ENCODE data around the gene KLHL17. TPM values are rescaled to one million over a fixed set of nuclear protein-coding genes. Genes with fewer than 3 reads are reported as not detected.

The KLHL17 gene
- total RNA-seq, 1 experiment from 2014 or later, result 41.4 TPM

- no peak overlapping the region for H3K14ac ChIP-seq (ENCODE audit: insufficient read depth, low read length)
- H3K27ac ChIP-seq (ENCODE audit: insufficient read length, low read depth, low read length), result no peak overlapping the region
- H3K27me3 ChIP-seq (ENCODE audit: insufficient read depth, low read length), result peaks cover 4% of the 10 kb centered on the region; the same call in 1 of the 2 replicates
- no peak overlapping the region for H3K18ac ChIP-seq (ENCODE audit: insufficient read length, low read depth, low read length)
- H2BK15ac ChIP-seq (ENCODE audit: low read depth, low read length), result no peak overlapping the region
- H2BK120ac ChIP-seq (ENCODE audit: low read depth, low read length, poor library complexity, severe bottlenecking), result no peak overlapping the region
- H3K23ac ChIP-seq (ENCODE audit: insufficient read length, low read depth, low read length), result no peak overlapping the region
- H4K8ac ChIP-seq (replicated peaks; ENCODE audit: insufficient read length, low read depth, low read length), result no peak overlapping the region
- Mint-ChIP-seq H3K4me1 (peaks cover 7 to 12% of the 10 kb centered on the region in 2 experiments), H3K9me3 (no peaks in the 10 kb centered on the region; a peak in 2 of 5 replicates), H3K36me3 (ENCODE audit: insufficient read depth in 1 of 3, low read depth in 3 of 3) (peaks cover 18 to 57% (median 42%) of the 10 kb centered on the region in 3 experiments; a peak in 6 of 7 replicates), H3K4me3 (no peak overlapping the region), H3K27me3 (ENCODE audit: low read depth) (peaks cover 15% of the 10 kb centered on the region), H3K27ac (no peak overlapping the region)
- no peaks in the 10 kb centered on the region for H4K20me1 ChIP-seq (ENCODE audit: control insufficient read depth, insufficient read depth, insufficient read length)
- H4K5ac ChIP-seq (ENCODE audit: insufficient read length, low read depth, low read length), result no peak overlapping the region
- H3K79me2 ChIP-seq (ENCODE audit: insufficient read depth, low read length), result peaks cover 5% of the 10 kb centered on the region; the same call in 1 of the 2 replicates
- H3K4ac ChIP-seq (ENCODE audit: low read depth, low read length), result no peak overlapping the region
- peaks cover 4% of the 10 kb centered on the region for H3K79me1 ChIP-seq (ENCODE audit: insufficient read depth, low read depth, low read length, poor library complexity, severe bottlenecking)
- H2BK12ac ChIP-seq (ENCODE audit: insufficient read length, low read depth, low read length), result no peak overlapping the region
- no peak overlapping the region for H3K56ac ChIP-seq (ENCODE audit: insufficient read length, low read depth, low read length)
- TF ChIP-seq CTCF (conservative IDR thresholded peaks at IDR 0.05), result no peak
- no peak overlapping the region for H3T11ph ChIP-seq (ENCODE audit: low read length)
- H2AFZ ChIP-seq (ENCODE audit: low read length), result no peak overlapping the region
- no peaks in the 10 kb centered on the region for H3K9me3 ChIP-seq (ENCODE audit: control insufficient read depth, low read depth, low read length)
- no peak overlapping the region for H3K4me2 ChIP-seq (ENCODE audit: insufficient read depth, insufficient read length, low read length)
- H2BK20ac ChIP-seq (ENCODE audit: low read depth, low read length, poor library complexity, severe bottlenecking), result no peak overlapping the region
- peaks cover 3% of the 10 kb centered on the region for H3K23me2 ChIP-seq (ENCODE audit: insufficient read length, low read depth, low read length, poor library complexity, severe bottlenecking)
- no peak overlapping the region for H2AK5ac ChIP-seq (ENCODE audit: insufficient read length, low read length)
- DNase-seq, result no peak
- H4K91ac ChIP-seq (ENCODE audit: insufficient read length, low read depth, low read length), result no peak overlapping the region
- WGBS (ENCODE audit: extremely low coverage, insufficient read length, low lambda C conversion rate), result no CpG with 5 or more reads among the region's 11 CpGs
- no peak overlapping the region for H2BK5ac ChIP-seq (ENCODE audit: insufficient read length, low read length)
- no peaks in the 10 kb centered on the region for H3K4me1 ChIP-seq (ENCODE audit: insufficient read depth, low read length)
- H3K9ac ChIP-seq (ENCODE audit: extremely low read depth, insufficient read length, low read length), result no peak overlapping the region
Observed at GRCh38 chr1:956636-957035, 3.7 kb upstream of the KLHL17 start.

Data from H9 (cell line).